NCI-H2196 treated with DMSO at 0.1 percent for 48 hours (cell line): ENCODE results near the gene C4B.
"Not testable (repeated sequence)": the region's sequence is repeated elsewhere in the genome, so short reads cannot be mapped to it uniquely, and the experiment has no call there.

ENCODE experiments used
- DNase-seq: peaks from one replicate; lab custom pipeline; 2025; ENCODE audit not compliant: unreplicated experiment; lab: John Stamatoyannopoulos, UW

The C4B gene

DNA sequence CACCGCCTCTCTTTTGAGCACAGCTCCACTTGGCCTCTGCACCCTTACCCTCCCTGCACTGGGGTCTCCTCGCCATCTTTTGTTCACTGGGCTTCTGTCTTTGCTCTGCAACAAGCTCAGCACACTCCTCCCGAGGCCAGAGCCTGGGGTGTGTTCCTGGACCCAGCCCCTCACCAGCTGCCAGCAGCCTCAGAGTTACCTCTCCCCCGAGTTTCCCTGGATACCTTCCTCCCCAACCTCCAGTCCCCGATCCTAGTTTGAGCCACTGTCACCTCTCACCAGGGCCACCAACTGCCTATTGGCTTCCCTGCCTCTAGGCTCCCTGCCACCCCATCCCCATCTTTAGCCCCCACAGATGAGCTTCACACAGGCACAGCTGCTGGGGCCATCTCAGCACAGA, 36.0 kb downstream of the C4B start:
- no peak for DNase-seq

DNA sequence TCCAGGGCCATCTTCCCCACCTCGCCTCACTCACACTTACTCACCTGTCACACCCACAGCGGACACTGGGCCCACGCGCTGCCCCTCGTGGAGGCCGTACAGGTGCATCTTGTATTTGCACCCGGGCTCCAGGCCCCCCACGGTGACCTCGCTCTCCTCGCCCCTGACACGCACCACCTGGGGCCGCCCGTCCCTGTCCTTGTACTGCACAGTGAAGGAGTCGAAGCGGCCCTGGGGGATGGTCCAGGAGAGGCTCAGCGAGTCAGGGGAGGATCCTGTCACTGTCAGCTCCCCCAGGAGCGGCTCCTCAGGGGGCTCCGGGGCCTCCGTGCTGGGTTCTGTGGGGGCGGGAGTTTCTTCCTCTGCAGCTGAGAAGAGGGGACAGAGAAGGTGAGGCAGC, 38.0 kb downstream of the C4B start:
- DNase-seq = not testable (repeated sequence)

DNA sequence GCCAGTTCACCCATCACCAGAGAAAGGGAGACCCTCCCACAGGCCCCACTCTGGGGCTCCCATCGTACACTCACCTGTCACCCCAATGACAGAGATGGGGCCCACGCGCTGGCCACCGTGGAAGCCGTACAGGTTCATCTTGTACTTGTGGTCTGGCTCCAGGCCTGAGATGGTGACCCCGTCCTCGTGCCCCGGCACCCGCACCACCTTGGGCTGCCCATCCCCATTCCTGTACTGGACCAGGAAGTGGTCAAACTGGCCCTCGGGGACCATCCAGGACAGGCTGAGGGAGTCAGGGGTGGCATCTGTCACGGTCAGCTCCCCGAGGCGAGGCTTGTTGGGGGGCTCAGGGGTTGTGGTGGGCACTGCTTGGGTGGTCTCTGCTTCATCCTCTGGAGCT, 38.7 kb downstream of the C4B start:
- not testable (repeated sequence) for DNase-seq

DNA sequence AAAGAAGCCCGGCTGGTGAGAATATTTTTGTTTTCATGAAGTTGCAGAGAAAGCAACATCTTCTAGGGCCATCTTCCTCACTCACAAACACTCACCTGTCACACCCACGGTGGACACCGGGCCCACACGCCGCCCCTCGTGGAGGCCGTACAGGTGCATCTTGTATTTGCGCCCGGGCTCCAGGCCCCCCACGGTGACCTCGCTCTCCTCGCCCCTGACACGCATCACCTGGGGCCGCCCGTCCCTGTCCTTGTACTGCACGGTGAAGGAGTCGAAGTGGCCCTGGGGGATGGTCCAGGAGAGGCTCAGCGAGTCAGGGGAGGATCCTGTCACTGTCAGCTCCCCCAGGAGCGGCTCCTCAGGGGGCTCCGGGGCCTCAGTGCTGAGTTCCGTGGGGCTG, 41.2 kb downstream of the C4B start:
- DNase-seq = not testable (repeated sequence)

GRCh38 chr6:32056254-32056653, 41.7 kb downstream of the C4B start:
- DNase-seq = no peak

DNA sequence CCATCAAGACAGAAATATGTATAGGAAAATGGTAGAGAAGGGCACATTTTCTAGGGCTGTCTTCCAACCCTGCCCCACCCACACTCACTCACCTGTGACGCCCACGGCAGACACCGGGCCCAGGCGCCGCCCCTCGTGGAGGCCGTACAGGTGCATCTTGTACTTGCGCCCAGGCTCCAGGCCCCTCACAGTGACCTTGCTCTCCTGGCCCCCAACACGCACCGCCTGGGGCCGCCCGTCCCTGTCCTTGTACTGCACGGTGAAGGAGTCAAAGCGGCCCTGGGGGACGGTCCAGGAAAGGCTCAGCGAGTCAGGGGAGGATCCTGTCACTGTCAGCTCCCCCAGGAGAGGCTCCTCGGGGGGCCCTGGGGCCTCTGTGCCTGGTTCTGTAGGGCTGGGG, 43.4 kb downstream of the C4B start:
- no peak for DNase-seq

GRCh38 chr6:32058511-32058963, 43.9 kb downstream of the C4B start:
- no peak for DNase-seq

DNA sequence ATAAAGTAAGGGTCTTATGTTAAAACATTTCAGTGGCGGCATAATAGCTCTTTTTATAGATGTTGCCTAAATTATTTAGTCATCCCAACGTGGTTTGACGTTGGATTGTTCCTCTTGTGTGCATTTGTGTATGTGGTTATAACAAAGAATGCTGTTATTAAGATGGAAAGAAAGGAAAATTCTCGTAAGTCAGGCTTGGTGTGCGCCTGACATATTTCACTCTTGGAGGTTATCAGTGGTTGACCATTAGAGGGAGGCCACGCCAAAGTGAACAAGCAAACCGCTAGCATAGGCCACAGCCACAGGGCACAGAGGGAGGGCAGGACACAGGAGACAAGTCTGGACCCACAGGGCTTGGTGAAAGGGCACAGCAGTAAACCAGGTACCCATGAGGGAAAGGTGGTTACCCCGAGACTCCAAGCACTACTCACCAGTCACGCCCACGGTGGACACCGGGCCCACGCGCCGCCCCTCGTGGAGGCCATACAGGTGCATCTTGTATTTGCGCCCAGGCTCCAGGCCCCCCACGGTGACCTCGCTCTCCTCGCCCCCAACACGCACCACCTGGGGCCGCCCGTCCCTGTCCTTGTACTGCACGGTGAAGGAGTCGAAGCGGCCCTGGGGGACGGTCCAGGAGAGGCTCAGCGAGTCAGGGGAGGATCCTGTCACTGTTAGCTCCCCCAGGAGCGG, 46.5 kb downstream of the C4B start:
- DNase-seq = no peak

DNA sequence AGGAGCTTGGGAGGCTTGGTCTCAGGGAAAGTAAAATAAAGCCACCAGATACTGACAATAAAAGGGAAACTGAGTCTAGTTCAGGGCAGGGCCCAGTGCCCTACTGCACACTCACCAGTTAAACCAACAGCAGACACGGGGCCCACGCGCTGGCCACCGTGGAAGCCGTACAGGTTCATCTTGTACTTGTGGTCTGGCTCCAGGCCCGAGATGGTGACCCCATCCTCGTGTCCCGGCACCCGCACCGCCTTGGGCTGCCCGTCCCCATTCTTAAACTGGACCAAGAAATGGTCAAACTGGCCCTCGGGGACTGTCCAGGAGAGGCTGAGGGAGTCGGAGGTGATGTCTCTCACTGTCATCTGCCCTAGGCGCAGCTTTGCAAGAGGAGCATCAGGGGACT, 50.1 kb downstream of the C4B start:
- no peak for DNase-seq

- DNase-seq = not testable (repeated sequence)
Observed at GRCh38 chr6:32067521-32067920, 52.9 kb downstream of the C4B start.

GRCh38 chr6:32068315-32068714, 53.7 kb downstream of the C4B start:
- DNase-seq = not testable (repeated sequence)

GRCh38 chr6:32068867-32069266, 54.3 kb downstream of the C4B start:
- DNase-seq = no peak

- no peak for DNase-seq
Observed at GRCh38 chr6:32069460-32069859, 54.9 kb downstream of the C4B start.

GRCh38 chr6:32069878-32070515, 55.4 kb downstream of the C4B start:
- DNase-seq = no peak

DNA sequence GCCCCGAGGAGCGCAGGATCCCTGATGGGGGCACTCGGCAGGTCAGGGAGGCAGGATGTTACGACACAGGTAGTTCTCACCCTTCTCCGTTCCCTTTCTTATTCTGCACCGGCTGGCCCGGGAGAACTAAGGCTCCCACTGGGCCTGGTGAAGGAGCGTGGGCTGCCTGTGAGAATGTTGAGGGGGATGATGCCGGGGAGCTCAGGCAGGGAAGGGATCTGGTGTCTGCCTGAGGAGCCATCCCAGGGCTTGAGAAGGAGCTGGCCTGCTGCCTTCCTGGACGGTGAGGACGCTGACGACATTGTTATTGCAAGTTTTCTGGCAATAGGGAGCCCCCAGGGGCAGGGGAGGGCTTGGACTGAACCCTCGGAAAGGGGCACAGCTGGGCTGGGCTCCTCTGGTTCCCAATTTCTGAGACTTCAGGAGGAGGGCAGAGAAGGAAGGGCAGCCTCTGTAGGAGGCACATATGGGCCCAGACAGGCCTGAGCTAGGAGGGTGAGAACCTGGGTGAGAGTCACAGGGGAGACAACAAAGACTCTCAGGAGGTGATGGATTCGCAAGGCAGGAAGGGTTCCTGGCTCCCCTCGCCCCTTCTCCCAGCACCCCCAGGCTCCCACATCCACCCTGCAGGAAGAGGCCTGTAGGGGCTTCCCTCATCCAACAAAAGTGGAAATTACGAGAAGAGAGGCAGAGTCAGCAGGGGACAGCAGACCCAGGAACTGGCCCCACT, 56.4 kb downstream of the C4B start:
- DNase-seq = no peak

GRCh38 chr6:32073101-32073500, 58.5 kb downstream of the C4B start:
- no peak for DNase-seq

- no peak for DNase-seq
Observed at GRCh38 chr6:32073613-32074012, 59.0 kb downstream of the C4B start.

- DNase-seq = no peak
Observed at GRCh38 chr6:32074996-32075532, 60.5 kb downstream of the C4B start.

- DNase-seq = no peak
Observed at GRCh38 chr6:32075781-32076180, 61.2 kb downstream of the C4B start.

- no peak for DNase-seq
Observed at GRCh38 chr6:32076321-32076809, 61.8 kb downstream of the C4B start.

DNA sequence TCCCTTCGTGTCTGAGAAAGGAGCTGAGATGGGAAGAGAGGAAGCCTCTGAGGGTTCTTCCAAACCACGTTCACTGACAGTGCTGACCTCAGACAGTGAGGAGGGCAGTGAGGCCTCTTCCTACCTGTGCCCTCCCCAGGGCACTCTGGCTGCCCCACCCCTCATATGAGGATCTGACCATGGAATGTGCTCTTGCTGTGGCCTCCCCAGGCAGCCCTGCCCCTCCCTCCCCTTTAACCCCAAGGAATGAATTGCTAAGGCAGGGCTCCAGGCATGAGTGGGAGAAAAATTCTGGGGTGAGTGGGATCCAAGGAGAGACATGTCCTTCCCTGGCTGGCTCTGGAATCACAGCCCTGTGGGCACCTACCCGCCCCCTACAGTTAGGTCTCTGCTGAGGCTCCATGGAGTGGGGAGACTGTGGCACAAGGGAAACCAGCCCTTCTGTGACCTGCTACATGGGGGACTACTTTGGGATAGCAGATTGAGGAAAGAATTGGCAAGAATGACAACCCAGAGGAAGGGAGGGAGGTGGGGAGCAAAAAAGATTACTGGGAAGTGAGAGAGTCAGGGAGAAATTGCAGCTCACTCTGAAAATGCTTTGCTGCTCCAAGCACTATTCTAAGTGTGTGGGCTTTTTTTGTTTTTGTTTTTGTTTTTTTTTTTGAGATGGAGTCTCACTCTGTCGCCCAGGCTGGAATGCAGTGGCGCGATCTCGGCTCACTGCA, 65.1 kb downstream of the C4B start:
- no peak for DNase-seq
